Dermis blood vessel endothelial cell (primary cell): ENCODE results near the gene GLUD1. TPM values are rescaled to one million over a fixed set of nuclear protein-coding genes. Genes with fewer than 3 reads are reported as not detected.
"Not testable (repeated sequence)": the region's sequence is repeated elsewhere in the genome, so short reads cannot be mapped to it uniquely, and the experiment has no call there.

Source experiments
- DNase-seq: peaks from one replicate; pipeline ENCODE4 v3.0.0; 2010
- total RNA-seq: library from RNA; depleted of rRNA; stranded (reverse); fragments of >200 nt; gene quantifications from 2 replicates; pipeline ENCODE4 v1.2.3, GENCODE V29; 2014

The GLUD1 gene
- total RNA-seq, 1 donor from 2014 or later: 207 TPM

DNA sequence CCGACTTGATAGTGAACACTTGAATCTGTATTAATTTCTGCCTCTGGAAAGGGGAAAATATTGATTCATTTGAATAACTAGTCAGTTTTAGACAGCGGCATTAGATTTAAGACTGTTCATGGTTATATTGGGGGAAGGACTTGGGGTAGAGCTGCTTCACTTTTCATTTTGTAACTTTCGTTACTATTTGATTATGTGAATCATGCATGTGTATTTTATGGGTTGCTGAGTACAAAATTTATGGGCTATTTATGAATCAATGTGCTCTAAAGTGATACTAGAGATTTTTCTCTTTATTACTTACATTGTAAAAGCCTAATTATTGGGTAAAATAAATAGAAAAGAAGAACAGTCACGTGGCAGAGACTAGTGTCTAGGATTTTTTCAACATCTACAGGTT, 4.9 kb downstream of the GLUD1 start:
- DNase-seq: no peak

DNA sequence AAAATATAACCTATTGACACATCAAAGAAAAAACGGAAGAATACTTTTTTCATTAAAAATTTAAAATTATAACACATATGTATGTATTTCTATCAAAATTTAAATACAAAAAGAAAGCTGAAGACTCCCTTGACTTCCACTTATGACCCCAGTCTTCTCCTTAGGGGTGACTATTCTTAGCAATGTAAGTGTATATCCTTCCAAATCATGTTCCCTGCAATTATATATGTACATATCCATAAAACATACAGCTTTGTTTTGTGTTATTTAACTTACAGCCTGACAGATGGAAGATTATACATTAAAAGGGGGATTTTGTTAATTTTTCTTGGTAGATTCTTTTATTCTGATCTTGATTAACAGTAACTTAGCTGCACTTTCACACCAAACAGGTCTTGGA, 9.1 kb downstream of the GLUD1 start:
- no peak for DNase-seq

DNA sequence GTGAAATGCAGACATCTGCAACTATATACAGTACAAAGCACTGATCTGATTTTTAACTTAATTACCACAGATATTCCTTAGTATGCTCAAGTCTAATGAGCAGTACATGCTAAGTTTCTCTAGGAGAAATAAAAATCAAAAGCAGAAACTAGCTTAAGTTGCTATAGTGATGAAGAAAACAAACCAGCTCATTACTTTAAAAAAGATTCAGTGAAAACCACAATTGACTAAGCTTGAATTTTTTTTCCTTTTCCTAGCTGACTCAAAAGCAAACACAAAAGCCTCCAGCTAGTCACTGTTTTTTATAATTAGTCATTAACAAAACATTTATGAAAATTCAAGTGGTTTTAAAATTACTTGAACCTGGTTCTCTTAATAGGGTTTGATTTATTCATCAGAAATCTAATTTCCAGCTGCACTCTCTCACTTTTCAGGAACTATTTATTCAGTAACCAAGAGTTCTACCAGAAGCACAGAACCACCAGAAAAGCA, 10.3 kb downstream of the GLUD1 start:
- DNase-seq: peak; percentile 60

DNA sequence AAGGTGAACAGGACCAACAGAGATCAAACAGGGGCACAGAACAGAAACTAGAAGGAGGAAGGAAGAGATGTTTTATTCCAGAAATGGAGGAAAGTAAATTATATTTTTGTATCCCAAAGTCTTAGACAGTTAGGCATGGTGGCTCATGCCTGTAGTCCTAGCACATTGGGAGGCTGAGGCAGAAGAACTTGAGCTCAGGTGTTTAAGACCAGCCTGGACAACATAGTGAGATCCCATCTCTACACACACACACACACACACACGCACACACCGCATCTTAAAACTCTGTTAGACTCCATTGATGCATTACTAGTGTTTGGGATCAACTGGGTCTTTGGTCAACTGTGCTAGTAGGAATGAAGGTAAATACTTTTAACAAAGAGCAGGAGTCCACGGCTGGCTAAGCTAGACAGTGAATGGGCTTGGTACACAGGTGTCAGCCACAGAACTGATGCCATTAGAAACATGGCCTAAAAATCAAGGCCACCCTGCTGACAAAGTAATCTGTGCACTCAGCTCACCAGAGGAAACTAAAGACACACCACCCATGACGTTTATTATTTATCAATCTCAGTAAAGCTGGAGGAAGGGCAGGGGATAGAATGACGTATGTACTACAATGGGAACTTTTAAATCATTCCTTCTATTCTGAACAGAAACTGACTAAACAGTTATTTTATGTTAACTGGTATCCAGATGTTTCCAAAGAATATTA, 10.9 kb downstream of the GLUD1 start:
- DNase-seq: peak; percentile 80

DNA sequence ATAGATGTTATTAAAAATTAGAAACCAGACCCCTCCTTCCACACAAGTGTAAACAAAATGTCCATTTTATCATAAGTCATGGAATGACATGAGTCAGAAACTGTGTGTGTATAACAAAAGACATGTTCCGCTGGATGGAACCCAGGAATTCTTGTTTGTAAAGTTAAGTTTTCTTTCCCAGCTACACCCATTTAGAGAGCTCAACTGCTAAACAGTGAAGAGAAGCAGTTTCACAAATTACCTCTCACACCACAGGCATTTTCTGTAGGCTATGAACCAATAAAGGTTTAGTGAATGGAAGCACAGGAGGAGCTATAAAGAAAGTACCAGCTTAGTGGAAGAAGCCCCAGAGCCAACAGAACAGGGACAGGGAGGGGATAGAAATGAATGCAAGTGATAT, 12.4 kb downstream of the GLUD1 start:
- peak; percentile 60 for DNase-seq

DNA sequence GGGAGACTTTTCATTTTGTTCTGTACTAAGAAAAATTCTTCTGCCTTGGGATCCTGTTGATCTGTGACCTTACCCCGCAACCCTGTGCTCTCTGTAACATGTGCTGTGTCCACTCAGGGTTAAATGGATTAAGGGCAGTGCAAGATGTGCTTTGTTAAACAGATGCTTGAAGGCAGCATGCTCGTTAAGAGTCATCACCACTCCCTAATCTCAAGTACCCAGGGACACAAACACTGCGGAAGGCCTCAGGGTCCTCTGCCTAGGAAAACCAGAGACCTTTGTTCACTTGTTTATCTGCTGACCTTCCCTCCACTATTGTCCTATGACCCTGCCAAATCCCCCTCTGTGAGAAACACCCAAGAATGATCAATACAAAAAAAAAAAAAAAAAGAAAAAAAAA, 13.1 kb downstream of the GLUD1 start:
- not testable (repeated sequence) for DNase-seq

DNA sequence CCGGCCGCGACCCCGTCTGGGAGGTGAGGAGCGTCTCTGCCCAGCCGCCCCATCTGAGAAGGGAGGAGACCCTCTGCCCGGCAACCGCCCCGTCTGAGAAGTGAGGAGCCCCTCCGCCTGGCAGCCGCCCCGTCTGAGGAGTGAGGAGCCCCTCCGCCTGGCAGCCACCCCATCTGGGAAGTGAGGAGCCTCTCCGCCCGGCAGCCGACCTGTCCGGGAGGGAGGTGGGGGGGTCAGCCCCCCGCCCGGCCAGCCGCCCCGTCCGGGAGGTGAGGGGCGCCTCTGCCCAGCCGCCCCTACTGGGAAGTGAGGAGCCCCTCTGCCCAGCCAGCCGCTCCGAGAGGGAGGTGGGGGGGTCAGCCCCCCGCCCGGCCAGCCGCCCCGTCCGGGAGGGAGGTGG, 14.0 kb downstream of the GLUD1 start:
- DNase-seq: not testable (repeated sequence)

DNA sequence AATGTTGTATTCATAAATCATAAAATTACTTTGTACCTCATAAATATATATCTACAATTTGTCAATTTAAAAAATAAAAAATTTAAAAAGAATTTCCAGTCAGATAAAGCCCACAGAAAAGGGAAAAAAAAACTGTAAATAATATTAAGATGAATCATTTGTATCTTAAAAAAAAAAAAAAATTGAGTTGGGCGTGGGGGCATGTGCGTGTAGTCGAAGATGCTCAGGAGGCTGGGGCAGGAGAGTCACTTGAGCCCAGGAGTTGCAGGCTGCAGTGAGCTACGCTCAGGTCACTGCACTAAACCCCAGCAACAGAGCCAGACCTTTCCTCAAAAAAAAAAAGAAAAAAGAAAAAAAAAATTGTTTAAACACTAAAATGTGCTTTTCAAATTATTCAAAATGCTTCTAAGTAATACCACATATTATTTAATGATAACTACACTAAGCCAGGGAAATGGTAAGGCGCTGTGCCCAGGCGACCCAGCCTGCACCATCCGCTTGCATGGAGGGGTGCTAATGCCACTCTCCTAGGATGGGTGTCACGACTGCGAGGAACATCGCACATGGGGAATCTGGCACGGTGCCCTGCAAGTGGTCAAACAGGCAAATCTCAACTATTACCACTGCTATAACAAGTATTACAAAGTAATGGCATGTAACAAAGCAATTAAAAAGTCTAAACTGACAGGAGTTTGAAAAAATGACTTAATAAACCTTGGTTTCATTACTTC, 15.4 kb downstream of the GLUD1 start:
- no peak for DNase-seq

DNA sequence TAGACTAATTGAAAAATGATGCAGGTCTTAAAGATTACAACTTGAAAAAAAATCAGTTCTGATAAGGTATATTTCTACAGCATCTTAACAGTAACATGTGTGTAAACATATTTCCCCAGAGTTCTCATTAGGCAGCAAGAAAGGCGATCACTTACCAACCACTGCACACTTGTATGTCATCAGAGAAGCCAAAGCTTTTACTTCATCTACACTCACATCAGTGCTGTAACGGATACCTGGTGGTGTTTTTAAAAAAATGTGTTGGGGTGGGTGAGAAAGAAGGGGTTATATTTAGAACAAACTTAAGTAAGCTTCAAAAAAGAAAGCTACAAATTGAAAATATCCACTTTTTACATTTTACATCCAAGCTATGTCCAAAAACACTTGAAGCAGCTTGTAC, 18.2 kb downstream of the GLUD1 start:
- not testable (repeated sequence) for DNase-seq

DNA sequence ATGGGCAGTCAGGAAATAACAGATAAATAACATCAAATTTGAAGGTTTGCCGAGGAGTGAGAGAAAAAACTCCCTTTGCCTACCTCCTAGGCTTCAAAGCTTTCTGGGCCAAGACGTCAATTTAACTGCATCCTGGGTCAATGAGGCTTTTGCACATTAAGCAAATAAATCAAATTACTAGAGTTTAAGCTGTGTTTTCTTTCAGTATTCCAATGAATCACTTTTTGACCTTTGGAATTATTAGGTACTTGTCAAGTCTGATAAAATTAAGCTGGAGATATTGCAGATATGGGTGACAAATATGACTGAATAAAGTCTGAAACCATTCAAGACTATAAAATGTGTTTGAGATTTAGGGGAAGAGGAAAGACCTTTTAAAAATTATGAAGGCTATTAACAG, 22.2 kb downstream of the GLUD1 start:
- no peak for DNase-seq

DNA sequence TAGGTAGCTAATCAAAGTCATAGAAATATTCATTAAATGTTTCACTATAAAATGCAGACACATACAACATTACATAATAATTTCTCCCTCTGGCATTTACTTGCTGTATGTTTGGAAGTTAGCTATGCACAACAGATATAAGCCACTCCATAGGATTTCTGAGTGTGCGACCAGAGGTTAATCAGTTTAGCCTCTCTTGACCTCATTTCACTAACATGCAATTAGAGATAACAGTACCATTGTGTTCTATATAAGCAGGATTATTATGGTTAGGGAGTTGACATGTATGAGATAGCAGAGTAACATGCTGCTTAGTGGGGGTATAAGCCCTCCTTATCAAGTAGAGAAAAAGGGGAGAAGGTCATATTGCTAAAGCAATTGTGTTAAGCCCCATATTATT, 26.4 kb downstream of the GLUD1 start:
- no peak for DNase-seq

DNA sequence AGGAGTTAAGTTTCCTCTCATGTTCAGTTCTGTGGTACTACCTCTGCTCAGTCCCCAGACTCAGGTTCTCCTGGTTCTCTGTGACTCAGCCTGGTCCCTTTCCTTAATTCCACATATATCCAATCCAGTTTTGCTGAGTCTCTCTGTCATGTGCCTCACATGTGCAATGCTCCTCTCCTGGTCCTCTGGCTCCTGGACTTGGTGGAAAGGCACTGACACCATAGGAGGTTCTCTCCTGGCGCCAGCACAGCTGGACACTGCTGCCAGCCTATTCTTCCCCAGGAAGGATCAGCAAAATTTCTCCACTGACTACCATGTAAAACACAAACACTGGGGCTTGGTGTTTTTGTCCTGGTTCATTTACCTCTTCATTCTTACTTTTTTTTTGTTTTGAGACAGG, 27.8 kb downstream of the GLUD1 start:
- DNase-seq: no peak

DNA sequence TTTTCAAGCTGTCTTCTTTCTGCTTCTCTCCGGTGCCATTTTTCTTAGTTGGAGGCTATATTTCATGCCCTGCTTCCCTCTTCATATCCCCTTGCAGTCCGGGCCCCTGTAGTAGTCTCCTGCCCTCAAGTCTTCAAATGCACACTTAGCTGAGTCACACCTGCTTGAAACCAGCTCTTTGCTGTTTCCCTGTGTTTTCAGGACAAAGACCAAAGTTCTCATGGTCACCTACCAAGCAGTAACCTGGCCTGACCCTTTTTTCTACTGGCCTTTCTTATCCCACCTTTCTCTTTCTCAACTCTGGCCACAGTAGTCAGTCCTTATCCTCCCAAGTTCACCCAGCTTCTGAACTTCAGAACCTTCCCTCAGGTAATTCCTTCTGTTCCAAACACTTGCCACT, 28.5 kb downstream of the GLUD1 start:
- no peak for DNase-seq

DNA sequence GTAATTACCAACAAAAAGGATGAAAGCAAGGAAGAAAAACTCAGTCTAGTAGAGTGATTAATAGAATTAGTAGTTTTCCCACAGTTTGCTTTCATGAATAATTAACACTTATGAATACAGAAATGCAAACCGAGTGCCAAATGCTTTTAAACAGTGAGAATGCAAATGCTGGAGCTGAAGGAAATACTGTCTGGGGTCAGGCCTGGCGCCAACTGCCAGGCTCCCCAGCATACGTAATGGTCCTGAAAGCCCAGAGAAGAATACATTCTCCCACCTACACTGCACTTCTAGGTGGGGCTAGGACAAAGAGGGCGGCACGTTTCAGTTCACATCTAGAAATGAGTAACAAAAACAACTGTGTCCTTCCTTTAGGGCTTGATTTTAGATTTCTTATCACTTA, 30.0 kb downstream of the GLUD1 start:
- DNase-seq: no peak

DNA sequence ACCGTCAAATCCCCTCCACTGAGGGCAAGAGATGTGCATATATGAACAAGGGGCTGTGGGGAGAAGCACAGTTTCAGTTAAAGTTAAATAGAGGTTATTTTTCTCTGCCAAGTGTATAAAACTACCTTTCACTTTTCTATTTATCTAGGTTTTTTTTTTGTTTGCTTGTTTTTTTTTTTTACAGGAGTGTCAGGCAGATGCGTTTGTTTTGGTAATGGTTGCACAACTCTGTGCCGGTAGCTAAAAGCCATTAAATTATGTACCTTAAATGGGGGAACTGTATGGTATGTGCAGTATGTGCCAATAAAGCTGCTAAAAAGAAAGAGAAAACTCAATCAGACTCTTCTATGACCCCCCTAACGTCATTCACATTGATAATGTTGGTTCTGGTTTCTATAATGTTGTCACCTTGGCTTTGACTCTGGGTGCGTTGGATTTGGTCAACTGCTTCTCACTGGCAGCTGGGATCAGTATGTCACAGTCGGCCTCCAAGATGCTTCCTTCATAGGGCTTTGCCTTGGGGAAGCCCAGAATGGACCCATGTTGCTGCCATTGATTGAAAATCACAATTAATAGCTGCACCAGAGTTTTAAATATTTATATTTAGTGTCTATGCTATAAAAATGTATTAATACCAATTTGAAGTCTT, 34.2 kb downstream of the GLUD1 start:
- no peak for DNase-seq

DNA sequence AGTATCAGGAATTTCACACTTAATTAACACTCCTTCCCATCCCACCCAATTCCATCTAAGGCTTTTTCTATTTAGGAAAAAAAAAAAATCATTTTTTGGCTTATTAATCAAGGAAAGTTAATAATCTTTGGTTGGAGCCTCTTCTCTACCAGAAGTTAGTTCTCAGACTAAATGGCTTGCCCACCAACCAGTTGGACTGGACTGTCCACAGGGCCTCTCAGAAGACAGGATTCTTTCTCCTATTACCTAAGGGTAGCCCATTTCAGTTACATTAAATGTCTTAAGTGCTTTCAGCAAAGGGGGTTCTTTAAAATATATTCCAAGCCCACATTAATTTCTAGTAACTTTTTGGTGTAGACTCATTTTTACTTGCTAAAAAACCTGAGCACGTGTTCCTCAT, 35.2 kb downstream of the GLUD1 start:
- DNase-seq: no peak

DNA sequence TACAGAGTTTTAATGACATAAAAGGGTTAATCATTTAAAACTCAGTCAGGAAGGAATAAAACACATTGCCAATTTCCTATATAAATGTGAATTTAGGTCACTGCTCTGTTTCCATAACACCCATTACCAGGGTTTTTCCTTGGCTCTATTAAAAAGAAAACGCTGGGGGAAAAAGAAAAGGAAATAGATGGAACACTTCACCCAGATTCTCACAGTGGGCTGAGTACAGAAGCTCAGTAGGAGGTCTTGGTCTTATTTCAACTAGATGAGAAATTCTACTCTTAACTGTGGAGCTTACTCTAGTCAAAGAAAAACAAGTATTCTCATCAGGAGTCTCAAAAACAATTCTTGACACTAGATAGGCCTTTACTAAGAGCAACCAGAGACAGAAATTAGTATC, 36.5 kb downstream of the GLUD1 start:
- peak; percentile 20 for DNase-seq

DNA sequence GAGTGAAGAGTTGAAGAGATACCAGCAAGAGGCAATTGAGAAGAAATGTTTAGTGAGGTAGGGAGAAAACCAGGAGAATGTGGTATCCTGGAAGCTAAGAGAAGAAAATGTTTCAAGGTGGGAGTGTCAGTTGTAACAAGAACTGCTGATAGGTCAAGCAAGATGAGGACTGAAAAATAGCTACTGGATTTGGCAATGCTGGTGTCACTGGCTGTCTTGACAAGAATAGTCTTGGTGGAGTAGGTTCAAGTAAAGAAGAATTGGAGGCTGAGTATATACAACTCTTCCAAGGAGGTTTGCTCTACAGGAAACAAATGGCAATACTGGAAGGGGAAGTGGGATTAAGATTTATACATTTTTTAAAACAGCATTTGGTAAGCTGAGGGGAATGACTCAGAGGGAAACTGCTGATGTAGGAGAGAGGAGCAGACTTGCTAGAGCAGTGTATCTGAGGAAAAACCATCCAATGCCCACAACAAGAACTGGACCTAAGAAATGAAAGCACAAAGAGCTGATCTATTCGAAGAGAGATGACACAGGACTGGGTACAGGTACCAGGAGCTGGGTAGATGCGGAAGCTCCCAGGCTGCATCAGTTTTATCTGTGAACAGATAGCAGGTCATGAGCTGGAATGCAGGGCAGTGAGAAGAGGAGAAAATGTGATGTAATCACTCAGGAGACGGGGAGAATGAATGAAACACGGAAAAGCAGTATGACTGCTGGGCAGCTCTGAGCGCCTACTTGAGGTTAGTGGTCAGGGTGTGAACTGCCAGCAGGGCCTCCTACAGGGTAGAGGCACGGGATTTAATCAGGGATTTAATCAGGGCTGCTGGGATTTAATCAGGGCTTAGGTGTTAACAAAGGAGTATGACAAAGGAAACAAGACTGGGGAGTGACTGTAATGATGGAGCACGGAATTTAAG, 40.0 kb downstream of the GLUD1 start:
- peak; percentile 40 for DNase-seq

DNA sequence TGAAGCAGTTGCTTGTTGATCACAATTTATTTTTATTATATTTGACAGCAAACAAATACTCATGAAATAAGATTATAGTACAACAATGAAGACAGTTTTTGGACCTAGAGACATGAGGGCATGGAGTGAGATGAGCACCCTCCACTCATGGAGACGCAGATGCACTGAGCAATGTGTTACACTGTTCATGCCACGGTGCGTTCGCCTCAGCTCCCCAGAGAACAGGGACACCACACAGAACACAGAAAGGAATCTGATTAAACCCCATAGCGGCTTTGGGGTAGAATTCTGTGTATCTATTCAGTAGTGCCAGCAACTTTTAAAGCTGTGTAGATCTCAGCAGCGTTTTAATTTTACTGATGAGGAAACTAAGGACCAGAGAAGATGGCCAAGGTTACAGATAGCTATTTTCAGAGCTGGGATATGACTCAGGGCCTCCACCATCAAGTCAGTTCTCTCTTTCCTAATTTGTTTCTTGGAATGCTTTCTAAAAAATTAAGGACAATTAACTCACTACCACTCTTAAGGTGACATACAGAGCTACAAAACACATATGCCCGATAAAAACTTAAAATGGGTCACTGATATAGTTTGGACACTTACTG, 41.0 kb downstream of the GLUD1 start:
- DNase-seq: no peak

DNA sequence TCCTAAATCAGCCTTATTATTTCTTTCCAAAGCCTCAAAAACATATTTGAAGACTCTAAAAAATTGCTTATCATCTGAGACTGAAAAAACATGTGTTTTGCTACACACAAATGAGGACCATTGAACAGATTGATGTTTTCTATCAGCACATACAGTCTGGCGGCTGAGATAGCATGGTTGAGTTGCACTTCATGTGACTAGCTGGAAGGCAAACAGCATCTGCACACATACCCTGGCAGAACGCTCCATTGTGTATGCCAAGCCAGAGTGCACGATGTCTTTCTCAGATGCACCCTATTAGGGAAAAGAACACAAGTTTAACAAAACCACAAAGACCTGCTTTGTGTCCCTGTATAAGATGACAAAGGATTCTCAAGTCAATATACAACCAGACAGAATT, 41.5 kb downstream of the GLUD1 start:
- no peak for DNase-seq

DNA sequence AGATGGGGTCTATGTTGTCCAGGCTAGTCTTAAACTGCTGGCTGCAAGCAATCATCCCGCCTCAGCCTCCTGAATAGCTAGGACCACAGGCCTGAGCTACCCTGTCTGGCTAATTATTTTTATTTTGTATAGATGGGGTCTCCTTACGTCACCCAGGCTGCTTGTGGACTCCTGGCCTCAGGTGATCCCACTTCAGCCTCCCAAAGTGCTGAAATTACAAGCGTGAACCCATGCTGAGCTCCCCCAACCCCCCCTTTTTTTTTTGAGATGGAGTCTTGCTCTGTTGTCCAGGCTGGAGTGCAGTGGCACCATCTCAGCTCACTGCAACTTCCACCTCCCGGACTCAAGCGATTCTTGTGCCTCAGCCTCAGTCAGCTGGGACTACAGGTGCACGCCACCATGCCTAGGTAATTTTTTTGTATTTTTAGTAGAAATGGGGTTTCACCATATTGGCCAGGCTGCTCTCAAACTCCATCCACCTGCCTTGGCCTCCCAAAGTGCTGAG, 49.2 kb downstream of the GLUD1 start:
- no peak for DNase-seq

DNA sequence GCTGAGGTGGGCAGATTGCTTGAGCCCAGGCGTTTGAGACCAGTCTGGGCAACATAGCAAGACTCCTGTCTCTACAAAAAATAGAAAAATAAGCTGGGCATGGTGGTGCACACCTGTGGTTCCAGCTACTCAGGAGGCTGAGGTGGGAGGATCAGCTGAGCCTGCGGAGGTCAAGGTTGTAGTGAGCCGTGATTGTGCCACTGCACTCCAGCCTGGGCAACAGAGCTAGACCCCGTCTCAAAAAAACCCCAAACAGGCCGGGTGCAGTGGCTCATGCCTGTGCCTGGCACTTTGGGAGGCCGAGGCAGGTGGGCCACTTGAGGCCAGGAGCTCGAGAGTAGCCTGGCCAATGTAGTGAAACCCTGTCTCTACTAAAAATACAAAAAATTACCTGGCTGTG, 51.1 kb downstream of the GLUD1 start:
- DNase-seq: not testable (repeated sequence)
